Measurements from ENCODE around the gene PRKAG2.

DNA sequence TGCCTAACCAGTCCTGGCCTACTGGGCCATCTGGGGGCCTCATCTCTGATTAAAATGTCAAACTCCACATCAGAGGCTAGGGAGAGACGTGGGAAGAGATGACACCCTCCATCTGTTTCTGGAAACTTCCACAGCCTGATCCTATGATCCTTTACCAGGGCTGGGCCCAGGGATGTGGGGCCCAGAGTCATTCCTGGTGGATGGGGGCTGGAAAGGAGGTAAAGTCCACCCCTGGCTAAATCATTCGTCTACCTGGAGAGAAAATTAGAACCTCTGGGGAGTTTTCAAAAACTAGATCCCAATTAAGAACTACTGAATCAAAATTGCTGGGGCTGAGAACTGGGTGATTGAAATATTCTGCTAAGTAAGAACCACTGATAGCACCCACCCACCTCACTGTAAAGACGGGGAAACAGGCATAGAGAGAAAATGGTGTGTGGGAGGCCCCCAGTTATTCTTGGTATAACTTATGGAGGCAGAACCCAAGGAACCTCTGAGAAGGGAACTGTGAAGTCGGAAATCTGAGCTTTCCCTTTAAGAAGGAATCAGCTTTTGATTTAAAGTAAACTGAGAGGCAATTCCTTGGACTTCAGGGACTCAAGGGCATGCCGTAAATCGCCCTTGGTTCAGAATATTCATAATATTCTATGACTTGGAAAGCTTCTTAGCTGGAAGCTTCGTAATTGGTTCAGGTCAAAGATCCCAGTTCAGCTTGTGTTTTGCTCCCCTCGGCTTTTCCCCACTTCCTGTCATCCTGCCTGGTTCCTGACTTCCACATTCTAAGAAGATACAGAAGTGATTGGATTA is 53.1 kb downstream of the PRKAG2 start:
- TF ChIP-seq CTCF (IDR thresholded peaks at IDR 0.05), result no peak
- no peak for TF ChIP-seq POLR2A (IDR thresholded peaks at IDR 0.05)

All from lower leg skin (tissue), 3 donors.